AG04450 (cell line): ENCODE results near the gene AMACR. TPM values are rescaled to one million over a fixed set of nuclear protein-coding genes. Genes with fewer than 3 reads are reported as not detected.
"Not testable (repeated sequence)": the region's sequence is repeated elsewhere in the genome, so short reads cannot be mapped to it uniquely, and the experiment has no call there.

Experiments used
- CTCF ChIA-PET: fragments of 300-600, 350-600 bp; formaldehyde crosslinking; extraction: SDS; loops from one replicate; lab custom pipeline; 2022; ENCODE audit warnings: antibody characterized with exemption, inconsistent platforms; lab: Charles Lee
- POLR2A ChIA-PET: fragments of 350-600 bp; formaldehyde crosslinking; extraction: SDS; loops from one replicate; lab custom pipeline; 2021; ENCODE audit warnings: antibody characterized with exemption, inconsistent platforms; lab: Yijun Ruan, JAX
- DNase-seq: peaks from one replicate; pipeline ENCODE4 v3.0.0-alpha.2; 2011; ENCODE audit warnings: low read depth, low spot score
- H3K27ac ChIP-seq: one replicate; pipeline ENCODE4 v1.5.1; 2012; ENCODE audit warnings: low read depth, low read length, control low read depth
- H3K27me3 ChIP-seq: one replicate; pipeline ENCODE4 v1.6.0; 2012; ENCODE audit warnings: low read length; ENCODE audit not compliant: control insufficient read depth, insufficient read depth
- H3K4me3 ChIP-seq: 2 replicates; pipeline ENCODE4 v1.5.1; 2011; ENCODE audit warnings: mild to moderate bottlenecking, low read depth, low read length, control low read depth
- H3K9me3 ChIP-seq: 2 replicates; pipeline ENCODE4 v1.5.1; 2012; ENCODE audit warnings: low read length; ENCODE audit not compliant: control insufficient read depth, insufficient read depth
- polyA plus RNA-seq: library from polyadenylated mRNA; depleted of rRNA; stranded (reverse); fragments of >200 nt; gene quantifications from 2 replicates; pipeline ENCODE4 v1.2.3, GENCODE V29; 2011
- TF ChIP-seq, protein P1 (sequence below): IDR thresholded peaks from 2 replicates; pipeline ENCODE4 v1.5.1; 2011; ENCODE audit warnings: low read depth, low read length, control low read depth, inconsistent platforms

AMACR gene
- polyA plus RNA-seq, 1 experiment: 10.0 TPM

DNA sequence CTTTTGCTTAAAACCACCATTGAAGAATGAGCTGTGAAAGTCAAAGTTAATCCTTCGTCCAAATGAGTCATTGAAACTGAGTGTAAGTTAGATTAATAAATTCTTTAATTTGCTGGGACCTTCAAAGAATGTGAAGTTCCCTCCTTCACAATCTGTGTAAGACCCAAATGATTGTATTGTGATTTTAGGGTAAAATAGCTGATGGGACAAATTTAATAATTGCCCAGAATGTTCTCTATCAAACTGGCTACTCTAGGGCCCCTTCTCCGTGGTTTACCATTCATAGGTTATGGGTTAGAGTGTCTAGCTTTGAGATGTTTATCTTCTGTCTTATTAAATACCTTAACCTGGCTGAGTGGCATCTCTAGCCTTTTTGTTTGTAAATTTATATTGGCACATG is 23.3 kb upstream of the AMACR start:
- H3K9me3 ChIP-seq: no peaks in the 10 kb centered on the region
- TF ChIP-seq, protein P1, sequence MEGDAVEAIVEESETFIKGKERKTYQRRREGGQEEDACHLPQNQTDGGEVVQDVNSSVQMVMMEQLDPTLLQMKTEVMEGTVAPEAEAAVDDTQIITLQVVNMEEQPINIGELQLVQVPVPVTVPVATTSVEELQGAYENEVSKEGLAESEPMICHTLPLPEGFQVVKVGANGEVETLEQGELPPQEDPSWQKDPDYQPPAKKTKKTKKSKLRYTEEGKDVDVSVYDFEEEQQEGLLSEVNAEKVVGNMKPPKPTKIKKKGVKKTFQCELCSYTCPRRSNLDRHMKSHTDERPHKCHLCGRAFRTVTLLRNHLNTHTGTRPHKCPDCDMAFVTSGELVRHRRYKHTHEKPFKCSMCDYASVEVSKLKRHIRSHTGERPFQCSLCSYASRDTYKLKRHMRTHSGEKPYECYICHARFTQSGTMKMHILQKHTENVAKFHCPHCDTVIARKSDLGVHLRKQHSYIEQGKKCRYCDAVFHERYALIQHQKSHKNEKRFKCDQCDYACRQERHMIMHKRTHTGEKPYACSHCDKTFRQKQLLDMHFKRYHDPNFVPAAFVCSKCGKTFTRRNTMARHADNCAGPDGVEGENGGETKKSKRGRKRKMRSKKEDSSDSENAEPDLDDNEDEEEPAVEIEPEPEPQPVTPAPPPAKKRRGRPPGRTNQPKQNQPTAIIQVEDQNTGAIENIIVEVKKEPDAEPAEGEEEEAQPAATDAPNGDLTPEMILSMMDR: no peak
- POLR2A ChIA-PET: no interaction called here
- CTCF ChIA-PET: interaction anchor here (1.3 kb wide), 1 partner anchor 32 kb away, joined by 3 read pairs; no protein-coding TSS in a partner anchor
- DNase-seq: no peak
- H3K4me3 ChIP-seq: no peak overlapping the region
- no peaks in the 10 kb centered on the region for H3K27me3 ChIP-seq
- H3K27ac ChIP-seq: no peak overlapping the region

GRCh38 chr5:34030585-34030984 is 22.7 kb upstream of the AMACR start:
- H3K4me3 ChIP-seq, H3K9me3 ChIP-seq, POLR2A ChIA-PET, H3K27ac ChIP-seq, H3K27me3 ChIP-seq, DNase-seq, CTCF ChIA-PET: not testable (repeated sequence)

GRCh38 chr5:34030048-34030447 is 22.2 kb upstream of the AMACR start:
- Histone ChIP-seq H3K27me3 (no peaks in the 10 kb centered on the region), H3K27ac (no peak overlapping the region), H3K4me3 (no peak overlapping the region), H3K9me3 (no peaks in the 10 kb centered on the region)
- CTCF ChIA-PET: no interaction called here
- POLR2A ChIA-PET: no interaction called here
- TF ChIP-seq, protein P1: no peak
- DNase-seq: no peak

GRCh38 chr5:34028349-34028748 is 20.5 kb upstream of the AMACR start:
- TF ChIP-seq, protein P1: no peak
- H3K9me3 ChIP-seq: no peaks in the 10 kb centered on the region
- CTCF ChIA-PET: interaction anchor here (1.0 kb wide), 1 partner anchor 31 kb away, joined by 3 read pairs; no protein-coding TSS in a partner anchor
- H3K27ac ChIP-seq: no peak overlapping the region
- POLR2A ChIA-PET: no interaction called here
- no peak for DNase-seq
- H3K27me3 ChIP-seq: no peaks in the 10 kb centered on the region
- no peak overlapping the region for H3K4me3 ChIP-seq

DNA sequence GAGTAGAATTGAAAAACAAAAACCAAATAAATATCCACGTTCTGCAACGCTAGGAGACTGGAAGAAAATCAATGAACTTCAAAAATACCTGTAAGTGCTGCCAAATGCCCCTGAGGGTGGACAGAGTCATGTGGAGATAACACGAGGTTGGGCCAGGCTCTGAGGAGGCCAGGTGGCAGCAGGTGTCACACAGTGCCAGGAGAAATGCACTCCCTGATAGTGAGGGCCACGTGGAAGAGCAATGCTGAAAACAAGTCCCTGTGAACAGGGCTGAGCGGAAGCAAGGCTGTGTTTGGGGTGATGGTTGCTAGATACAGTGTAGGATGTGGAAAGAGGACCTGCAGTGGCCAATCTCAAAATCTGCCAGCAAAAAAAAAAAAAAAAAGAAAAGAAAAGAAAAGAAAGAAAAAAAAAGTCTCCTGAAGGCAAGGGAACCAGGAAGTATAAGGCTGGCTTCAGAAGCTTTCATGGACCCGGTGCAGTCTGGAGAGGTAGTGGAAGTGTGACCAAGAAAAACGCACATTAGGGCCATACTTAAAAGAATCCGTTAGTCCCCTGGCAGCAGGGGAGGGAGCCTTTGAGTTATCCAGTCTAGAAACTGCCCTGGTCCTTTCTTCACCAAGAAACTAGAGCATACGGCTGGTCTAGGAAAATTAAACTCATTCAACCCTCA is 18.4 kb upstream of the AMACR start:
- H3K27ac ChIP-seq: no peak overlapping the region
- DNase-seq: no peak
- no peak overlapping the region for H3K4me3 ChIP-seq
- no peaks in the 10 kb centered on the region for H3K27me3 ChIP-seq
- CTCF ChIA-PET: interaction anchor here (1.0 kb wide), 1 partner anchor 52 kb away, joined by 3 read pairs; no protein-coding TSS in a partner anchor
- H3K9me3 ChIP-seq: no peaks in the 10 kb centered on the region
- POLR2A ChIA-PET: no interaction called here
- TF ChIP-seq, protein P1: no peak
